Measurements from ENCODE around the gene ZNF454.

ZNF454 gene

DNA sequence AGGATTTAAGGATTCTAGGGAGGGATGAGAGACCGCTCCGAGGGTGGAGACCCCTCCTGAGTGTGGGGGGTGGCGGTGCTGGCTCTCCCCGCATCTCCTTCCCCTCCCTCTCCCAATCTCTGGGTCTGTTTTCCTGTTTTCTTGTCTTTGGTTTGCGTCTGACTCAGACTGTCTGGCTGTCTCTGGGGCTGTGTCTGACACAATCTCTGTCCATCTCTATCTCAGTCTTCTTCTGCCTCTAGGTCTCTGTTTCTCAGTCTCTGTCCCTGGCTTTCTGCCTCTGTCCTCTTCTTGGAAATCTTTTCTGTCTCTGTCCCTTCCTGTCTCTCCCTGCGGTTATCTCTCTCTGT, 54.3 kb downstream of the ZNF454 start:
- Histone ChIP-seq H3K4me3 (ENCODE audit: low read length) (no peak overlapping the region), H3K9me3 (ENCODE audit: control insufficient read depth, low read length) (no peaks in the 10 kb centered on the region), H3K27me3 (ENCODE audit: control insufficient read depth, insufficient read depth, low read length) (peaks cover 11% of the 10 kb centered on the region), H3K4me1 (ENCODE audit: control insufficient read depth, insufficient read depth, low read length) (no peaks in the 10 kb centered on the region), H3K36me3 (ENCODE audit: control insufficient read depth, insufficient read depth, low read length) (no peaks in the 10 kb centered on the region), H3K9ac (ENCODE audit: low read length) (no peak overlapping the region)

DNA sequence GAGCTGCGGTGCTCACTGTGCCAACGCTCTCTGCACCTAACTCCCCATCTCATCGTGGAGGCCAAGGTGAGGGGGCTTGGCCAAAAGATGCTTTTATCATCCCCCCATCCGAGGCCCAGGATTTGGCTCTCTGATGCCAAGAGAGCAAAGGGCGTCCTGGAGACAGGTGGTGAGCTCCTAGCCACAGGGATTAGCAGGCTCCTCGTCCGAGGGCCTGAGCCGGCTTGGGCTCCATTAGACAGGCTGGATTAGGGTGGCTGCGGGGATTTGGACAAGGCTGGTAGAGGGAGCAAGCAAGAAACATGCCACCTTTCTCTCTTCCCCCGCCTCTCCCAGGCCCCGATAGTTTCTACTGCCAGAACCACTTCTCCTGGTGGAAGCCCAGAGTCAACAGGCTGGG, 55.2 kb downstream of the ZNF454 start:
- no peak overlapping the region for H3K9ac ChIP-seq (ENCODE audit: low read length)
- H3K4me1 ChIP-seq (ENCODE audit: control insufficient read depth, insufficient read depth, low read length): no peaks in the 10 kb centered on the region
- H3K9me3 ChIP-seq (ENCODE audit: control insufficient read depth, low read length): no peaks in the 10 kb centered on the region
- peaks cover 11% of the 10 kb centered on the region for H3K27me3 ChIP-seq (ENCODE audit: control insufficient read depth, insufficient read depth, low read length)
- H3K4me3 ChIP-seq (ENCODE audit: low read length): no peak overlapping the region
- no peaks in the 10 kb centered on the region for H3K36me3 ChIP-seq (ENCODE audit: control insufficient read depth, insufficient read depth, low read length)

DNA sequence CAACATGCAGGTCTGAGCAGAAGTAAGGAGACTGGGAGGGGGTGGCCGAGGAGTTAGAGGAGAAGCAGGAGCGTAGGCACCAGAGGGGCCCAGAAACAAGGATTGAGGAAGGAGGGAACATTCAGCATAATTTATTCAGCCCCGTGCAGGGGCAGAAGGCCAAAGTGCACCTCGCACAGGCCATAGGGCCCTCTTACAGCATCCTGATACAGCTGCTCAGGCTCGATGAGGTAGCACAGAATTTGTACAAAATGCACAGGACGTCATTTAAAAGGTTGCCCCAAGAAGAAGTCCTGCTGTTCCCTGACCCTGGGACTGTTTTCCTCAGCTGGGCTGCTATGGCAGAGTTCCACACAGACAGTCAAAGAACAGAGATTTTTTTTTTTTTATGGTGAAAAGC, 56.2 kb downstream of the ZNF454 start:
- no peaks in the 10 kb centered on the region for H3K4me1 ChIP-seq (ENCODE audit: control insufficient read depth, insufficient read depth, low read length)
- H3K27me3 ChIP-seq (ENCODE audit: control insufficient read depth, insufficient read depth, low read length): peaks cover 11% of the 10 kb centered on the region
- no peak overlapping the region for H3K4me3 ChIP-seq (ENCODE audit: low read length)
- no peak overlapping the region for H3K9ac ChIP-seq (ENCODE audit: low read length)
- H3K9me3 ChIP-seq (ENCODE audit: control insufficient read depth, low read length): no peaks in the 10 kb centered on the region
- no peaks in the 10 kb centered on the region for H3K36me3 ChIP-seq (ENCODE audit: control insufficient read depth, insufficient read depth, low read length)

DNA sequence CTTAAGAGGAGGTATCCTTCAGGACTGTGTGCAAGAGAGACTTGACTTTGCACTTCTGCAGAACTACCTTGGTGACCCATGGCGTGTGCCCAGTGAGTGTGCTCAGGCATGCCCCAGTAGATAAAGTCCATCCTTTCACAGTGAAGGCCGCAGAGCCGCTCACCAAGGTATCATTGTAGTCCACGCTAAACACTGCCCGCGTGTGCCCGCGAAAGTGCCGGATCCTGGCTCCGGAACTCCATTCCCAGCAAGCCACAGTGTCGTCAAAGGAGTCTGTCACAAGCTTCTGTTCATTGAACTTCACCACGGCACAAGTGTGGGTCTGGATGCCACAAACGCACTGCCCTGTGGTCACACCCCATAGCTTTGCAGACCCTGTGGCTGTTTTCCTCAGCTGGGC, 57.4 kb downstream of the ZNF454 start:
- Histone ChIP-seq H3K9me3 (ENCODE audit: control insufficient read depth, low read length) (no peaks in the 10 kb centered on the region), H3K27me3 (ENCODE audit: control insufficient read depth, insufficient read depth, low read length) (peaks cover 11% of the 10 kb centered on the region), H3K36me3 (ENCODE audit: control insufficient read depth, insufficient read depth, low read length) (no peaks in the 10 kb centered on the region), H3K4me1 (ENCODE audit: control insufficient read depth, insufficient read depth, low read length) (no peaks in the 10 kb centered on the region), H3K4me3 (ENCODE audit: low read length) (no peak overlapping the region), H3K9ac (ENCODE audit: low read length) (no peak overlapping the region)

DNA sequence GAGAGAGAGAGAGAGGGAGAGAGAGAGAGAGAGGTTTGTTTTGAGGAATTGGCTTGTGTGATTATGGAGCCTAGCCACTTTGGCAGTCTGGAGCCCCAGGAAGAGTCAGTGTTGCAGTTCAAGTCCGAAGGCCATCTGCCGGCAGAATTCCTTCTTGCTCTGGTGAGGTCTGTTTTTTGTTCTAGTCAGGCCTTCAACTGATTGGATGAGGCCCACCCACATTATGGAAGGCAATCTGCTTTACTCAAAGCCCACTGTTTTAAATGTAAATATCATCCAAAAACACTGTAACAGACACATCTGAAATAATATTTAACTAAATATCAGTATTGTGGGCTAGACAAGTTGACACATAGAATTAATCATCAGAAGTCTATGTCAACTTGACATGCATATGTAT, 65.6 kb downstream of the ZNF454 start:
- no peaks in the 10 kb centered on the region for H3K27me3 ChIP-seq (ENCODE audit: control insufficient read depth, insufficient read depth, low read length)
- H3K4me3 ChIP-seq (ENCODE audit: low read length): no peak overlapping the region

DNA sequence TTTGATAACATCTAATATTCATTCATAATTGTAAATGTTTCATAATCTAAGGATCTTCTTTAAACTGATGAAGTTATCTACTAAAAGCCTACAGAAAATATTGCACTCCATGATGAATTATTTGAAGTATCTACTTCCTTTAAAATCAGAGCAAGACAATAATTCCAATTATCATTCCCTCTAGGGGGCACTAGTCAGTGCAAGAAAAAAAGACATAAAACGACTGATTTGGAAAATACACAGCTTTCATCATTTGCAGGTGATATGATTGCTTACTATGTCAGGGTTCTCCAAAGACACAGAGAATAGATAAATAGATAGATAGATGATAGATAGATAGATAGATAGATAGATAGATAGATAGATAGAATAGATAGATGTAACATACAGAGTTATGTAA, 67.7 kb downstream of the ZNF454 start:
- Histone ChIP-seq H3K9ac (ENCODE audit: low read length) (no peak overlapping the region), H3K4me3 (ENCODE audit: low read length) (no peak overlapping the region), H3K4me1 (ENCODE audit: control insufficient read depth, insufficient read depth, low read length) (no peaks in the 10 kb centered on the region), H3K36me3 (ENCODE audit: control insufficient read depth, insufficient read depth, low read length) (no peaks in the 10 kb centered on the region), H3K9me3 (ENCODE audit: control insufficient read depth, low read length) (no peaks in the 10 kb centered on the region), H3K27me3 (ENCODE audit: control insufficient read depth, insufficient read depth, low read length) (no peaks in the 10 kb centered on the region)

More for the DNA sequence above, 65.6 kb downstream of the ZNF454 start:
- H3K9me3 ChIP-seq (ENCODE audit: control insufficient read depth, low read length): no peaks in the 10 kb centered on the region
- H3K9ac ChIP-seq (ENCODE audit: low read length): no peak overlapping the region
- H3K4me1 ChIP-seq (ENCODE audit: control insufficient read depth, insufficient read depth, low read length): no peaks in the 10 kb centered on the region
- H3K36me3 ChIP-seq (ENCODE audit: control insufficient read depth, insufficient read depth, low read length): no peaks in the 10 kb centered on the region

Measured in mucosa of stomach (tissue), 1 donor.